GM18951 (cell line): Measurements from ENCODE around the gene TLNRD1.

ENCODE experiments used
- POLR2A ChIP-seq: IDR thresholded peaks from 4 replicates; pipeline ENCODE4 v1.6.1; 2011; ENCODE audit warnings: mild to moderate bottlenecking; ENCODE audit not compliant: insufficient read length, insufficient read depth; ENCODE audit errors: extremely low read depth
- in situ Hi-C: fragments of 300-500 bp; cut with MboI; formaldehyde crosslinking; loops from one replicate; pipeline ENCODE4 v1.12.0; 2022; ENCODE audit warnings: low sequenced_read_pairs, mixed read lengths, inconsistent platforms; ENCODE audit not compliant: unreplicated experiment

Gene TLNRD1

GRCh38 chr15:80967991-80968510 is 32.7 kb upstream of the TLNRD1 start:
- in situ Hi-C loops, result loop anchor here (25.0 kb wide), 1 partner anchor 181 kb away; the partner anchor contains the start of gene CEMIP

GRCh38 chr15:80969316-80969715 is 31.4 kb upstream of the TLNRD1 start:
- in situ Hi-C loops, result loop anchor here (25.0 kb wide), 1 partner anchor 182 kb away; the partner anchor contains the start of gene CEMIP
- no peak for TF ChIP-seq POLR2A

More at GRCh38 chr15:80967991-80968510, 32.7 kb upstream of the TLNRD1 start:
- TF ChIP-seq POLR2A, result no peak

- in situ Hi-C loops, result loop anchor here (10.0 to 25.0 kb wide), 2 partner anchors 183 to 515 kb away; partner anchors contain the start of gene CEMIP
- no peak for TF ChIP-seq POLR2A
Measured at GRCh38 chr15:80970018-80970657, 30.6 kb upstream of the TLNRD1 start.

DNA sequence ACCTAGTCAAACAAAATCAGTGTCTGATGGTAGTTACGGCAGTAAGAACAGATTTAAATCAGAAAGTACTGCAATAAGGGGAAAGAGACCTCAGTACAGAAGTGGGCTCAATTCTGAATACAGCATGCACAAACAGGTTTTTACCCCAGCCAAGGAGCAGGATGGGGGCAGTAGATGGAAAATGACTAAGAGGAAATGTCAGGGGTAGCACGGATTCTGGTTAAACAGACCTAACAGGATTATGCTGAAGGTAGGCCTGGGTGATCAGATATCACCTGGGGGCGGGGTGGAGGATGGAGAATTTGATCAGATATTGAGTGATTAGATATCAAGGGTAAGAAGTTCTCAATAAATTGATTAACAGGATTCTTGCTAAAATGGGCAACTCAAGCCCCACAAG is 30.1 kb upstream of the TLNRD1 start:
- in situ Hi-C loops, result loop anchor here (10.0 to 25.0 kb wide), 2 partner anchors 183 to 516 kb away; partner anchors contain the start of gene CEMIP
- no peak for TF ChIP-seq POLR2A

DNA sequence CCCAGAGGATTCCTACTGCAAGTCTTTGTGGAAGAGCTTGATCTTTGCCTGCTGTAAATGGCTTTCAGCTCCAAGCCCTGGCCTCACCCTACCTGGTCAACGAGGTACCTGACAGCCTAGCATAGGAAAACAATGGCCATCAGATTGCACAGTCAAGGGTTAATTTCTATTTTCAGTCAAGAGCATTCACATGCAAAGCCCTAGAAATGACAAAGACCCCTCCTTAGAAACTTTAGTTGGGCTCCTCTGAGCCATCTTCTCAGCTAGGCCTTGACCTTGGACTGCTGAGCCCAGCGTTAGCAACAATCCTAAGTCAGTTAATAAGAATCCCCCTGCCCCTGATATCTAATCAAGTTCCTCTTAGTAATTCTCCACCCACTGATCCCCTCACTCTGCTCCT is 29.6 kb upstream of the TLNRD1 start:
- in situ Hi-C loops, result loop anchor here (10.0 to 25.0 kb wide), 2 partner anchors 184 to 516 kb away; partner anchors contain the start of gene CEMIP
- TF ChIP-seq POLR2A, result no peak

GRCh38 chr15:80972276-80972675 is 28.4 kb upstream of the TLNRD1 start:
- no peak for TF ChIP-seq POLR2A
- in situ Hi-C loops, result loop anchor here (10.0 to 25.0 kb wide), 2 partner anchors 185 to 517 kb away; partner anchors contain the start of gene CEMIP

DNA sequence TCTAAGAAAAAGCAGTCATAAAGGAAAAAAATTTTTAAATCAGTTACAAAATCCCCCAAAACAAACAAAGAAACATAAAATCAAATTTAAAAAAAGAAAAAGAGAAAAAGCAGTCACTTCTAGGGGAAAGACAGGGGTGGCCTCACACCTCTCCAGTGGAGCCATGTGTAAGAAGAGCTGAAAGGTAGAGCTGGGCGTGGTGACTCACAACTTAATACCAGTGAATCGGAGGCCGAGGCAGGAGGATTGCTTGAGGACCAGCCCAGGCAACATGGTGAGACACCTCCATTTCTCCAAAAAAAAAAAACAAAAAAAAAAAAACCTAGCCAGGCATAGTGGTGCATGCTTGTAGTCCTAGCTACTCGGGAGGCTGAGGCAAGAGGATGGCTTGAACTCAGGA is 25.8 kb upstream of the TLNRD1 start:
- in situ Hi-C loops, result loop anchor here (10.0 to 25.0 kb wide), 2 partner anchors 188 to 520 kb away; partner anchors contain the start of gene CEMIP

GRCh38 chr15:80976851-80977250 is 23.9 kb upstream of the TLNRD1 start:
- in situ Hi-C loops, result loop anchor here (10.0 kb wide), 1 partner anchor 522 kb away; no protein-coding TSS in a partner anchor
- TF ChIP-seq POLR2A, result no peak

More for the DNA sequence above, 25.8 kb upstream of the TLNRD1 start:
- no peak for TF ChIP-seq POLR2A

- in situ Hi-C loops, result loop anchor here (10.0 kb wide), 1 partner anchor 523 kb away; no protein-coding TSS in a partner anchor
- TF ChIP-seq POLR2A, result no peak
Measured at GRCh38 chr15:80977627-80978036, 23.1 kb upstream of the TLNRD1 start.

- in situ Hi-C loops, result loop anchor here (10.0 kb wide), 1 partner anchor 524 kb away; no protein-coding TSS in a partner anchor
- TF ChIP-seq POLR2A, result no peak
Measured at GRCh38 chr15:80978685-80979329, 21.9 kb upstream of the TLNRD1 start.

DNA sequence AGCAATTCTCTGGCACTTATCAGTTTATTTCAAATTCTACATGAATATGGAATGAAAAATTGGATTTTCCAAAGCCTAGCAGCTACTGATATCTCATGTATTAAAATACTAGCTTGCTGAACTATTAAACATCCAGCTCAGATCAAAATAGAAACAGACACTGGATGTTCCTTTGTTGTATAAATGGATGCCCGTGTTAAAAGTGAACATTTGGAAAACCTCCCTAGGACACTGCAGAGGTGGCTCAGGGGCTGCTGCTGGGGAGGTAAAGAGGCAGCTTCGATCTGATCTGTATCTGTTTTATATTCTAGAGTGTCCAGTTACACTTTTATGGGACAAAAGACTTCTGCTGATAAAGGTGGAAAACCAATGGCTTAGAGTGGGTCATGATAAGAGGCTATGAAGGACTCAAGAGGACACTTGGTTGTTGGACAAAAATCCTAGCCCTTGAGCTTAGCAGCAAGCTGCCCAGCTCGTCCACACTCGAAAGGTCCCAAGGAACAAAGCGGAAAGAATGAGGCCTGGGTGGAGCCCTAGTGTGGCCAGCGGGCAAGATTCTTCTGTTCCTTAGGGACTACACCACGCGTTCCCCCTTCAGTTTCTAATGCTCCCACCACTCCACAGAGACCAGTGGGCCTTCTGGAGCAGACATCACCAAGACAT is 21.1 kb upstream of the TLNRD1 start:
- in situ Hi-C loops, result loop anchor here (10.0 kb wide), 1 partner anchor 525 kb away; no protein-coding TSS in a partner anchor
- no peak for TF ChIP-seq POLR2A

GRCh38 chr15:80982205-80982604 is 18.5 kb upstream of the TLNRD1 start:
- TF ChIP-seq POLR2A, result no peak
- in situ Hi-C loops, result no loop called here

DNA sequence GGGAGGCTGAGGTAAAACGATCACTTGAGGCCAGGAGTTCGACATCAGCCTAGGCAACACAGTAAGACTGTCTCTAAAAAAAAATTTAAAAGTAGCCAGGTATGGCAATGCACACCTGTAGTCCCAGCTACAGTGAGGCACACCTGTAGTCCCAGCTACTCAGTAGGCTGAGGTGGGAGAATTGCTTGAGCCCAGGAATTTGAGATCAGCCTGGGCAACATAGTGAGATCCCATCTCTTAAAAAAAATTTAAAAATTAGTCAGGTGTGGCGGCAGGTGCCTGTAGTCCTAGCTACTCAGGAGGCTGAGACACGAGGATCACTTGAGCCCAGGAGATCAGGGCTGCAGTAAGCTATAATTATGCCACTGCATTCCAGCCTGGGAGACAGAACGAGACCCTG is 17.9 kb upstream of the TLNRD1 start:
- no peak for TF ChIP-seq POLR2A
- in situ Hi-C loops, result no loop called here
